HG02973 (cell line): Measurements from ENCODE around the gene KRT6A.
"Not testable (repeated sequence)": the region's sequence is repeated elsewhere in the genome, so short reads cannot be mapped to it uniquely, and the experiment has no call there.

Experiments used
- ATAC-seq: cut with Tn5 transposase; IDR thresholded peaks from one replicate; pipeline ENCODE4 v1.9.1; 2021; ENCODE audit warnings: moderate library complexity; ENCODE audit not compliant: unreplicated experiment

The KRT6A gene

DNA sequence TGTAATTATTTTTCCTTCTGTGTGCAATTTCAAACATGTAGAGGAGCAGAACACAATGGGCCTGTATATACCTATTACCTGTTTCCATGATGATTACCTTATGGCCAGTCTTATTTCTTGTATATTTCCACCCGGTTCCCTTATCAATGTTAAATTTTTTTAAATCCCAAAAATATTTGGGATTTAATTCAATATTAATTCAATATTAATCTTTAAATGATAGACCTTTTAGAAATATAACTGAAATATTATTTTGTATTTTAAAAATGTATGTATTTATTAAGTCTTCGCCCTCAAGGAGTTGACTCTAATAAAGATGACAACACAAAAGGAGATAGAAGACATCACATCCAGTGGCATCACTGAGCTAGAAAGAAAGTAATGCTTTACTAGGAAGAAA, 18.8 kb downstream of the KRT6A start:
- ATAC-seq = no peak

DNA sequence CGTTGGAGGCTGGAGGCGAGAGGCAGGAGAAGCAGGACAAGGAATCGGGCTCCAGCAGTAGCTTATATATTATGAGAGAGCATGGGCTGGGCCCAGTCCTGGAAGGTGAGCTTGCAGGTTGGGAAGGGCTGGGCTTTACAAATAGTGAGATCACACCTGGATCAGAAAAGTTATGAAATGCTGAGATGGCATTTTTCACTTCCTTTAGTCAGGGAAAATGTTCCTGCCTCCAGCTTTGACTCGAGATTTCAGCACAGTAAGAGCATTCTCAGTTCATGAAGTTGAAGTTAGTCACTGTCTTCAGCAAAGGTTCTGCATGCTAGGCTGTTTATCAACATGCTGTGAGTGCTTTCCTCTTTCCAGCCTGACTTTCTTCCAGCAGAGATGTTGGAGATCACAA, 19.3 kb downstream of the KRT6A start, which contains the start of gene KRT6C:
TSS of gene KRT6C (minus strand) at position 38 of the 400 bp plus-strand sequence. CDS start 68 bp downstream, outside the sequence.
- no peak for ATAC-seq

GRCh38 chr12:52469853-52470252, 23.2 kb downstream of the KRT6A start:
- ATAC-seq = no peak

DNA sequence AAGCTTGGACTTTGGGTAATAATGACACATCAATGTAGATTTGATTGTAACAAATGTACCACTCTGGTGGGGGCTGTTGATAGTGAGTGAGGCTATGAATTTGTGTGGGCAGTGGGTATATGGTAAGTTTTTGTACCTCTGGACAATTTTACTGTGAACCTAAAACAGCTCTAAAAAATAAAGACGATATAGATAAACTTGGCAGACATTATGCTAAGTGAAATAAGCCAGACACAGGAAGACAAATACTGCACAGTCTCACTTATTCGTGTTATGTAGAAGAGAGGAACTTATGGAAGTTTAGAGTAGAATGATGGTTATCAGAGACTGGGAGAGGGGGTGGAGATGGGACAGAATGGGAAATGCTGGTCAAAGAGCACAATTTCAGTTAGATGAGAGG, 28.2 kb downstream of the KRT6A start:
- ATAC-seq = no peak

DNA sequence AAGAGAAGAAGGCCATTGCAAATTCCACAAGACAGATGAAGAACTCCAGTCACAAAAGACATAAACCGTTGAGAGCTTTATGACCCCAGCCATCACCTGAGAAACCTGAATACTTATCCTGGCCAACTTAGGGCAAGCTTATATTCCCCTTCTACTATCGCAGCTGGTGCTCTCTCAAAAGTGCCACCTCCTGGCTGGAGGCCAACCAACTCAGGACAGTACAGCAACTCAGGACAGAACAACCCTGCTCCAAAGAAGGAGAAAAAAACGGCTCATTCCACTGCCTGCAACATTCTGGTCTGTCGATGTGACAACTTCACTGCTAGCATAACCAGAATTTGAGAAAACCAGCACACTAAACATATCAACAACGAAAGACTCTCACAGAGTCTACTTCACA, 31.4 kb downstream of the KRT6A start:
- ATAC-seq = no peak

DNA sequence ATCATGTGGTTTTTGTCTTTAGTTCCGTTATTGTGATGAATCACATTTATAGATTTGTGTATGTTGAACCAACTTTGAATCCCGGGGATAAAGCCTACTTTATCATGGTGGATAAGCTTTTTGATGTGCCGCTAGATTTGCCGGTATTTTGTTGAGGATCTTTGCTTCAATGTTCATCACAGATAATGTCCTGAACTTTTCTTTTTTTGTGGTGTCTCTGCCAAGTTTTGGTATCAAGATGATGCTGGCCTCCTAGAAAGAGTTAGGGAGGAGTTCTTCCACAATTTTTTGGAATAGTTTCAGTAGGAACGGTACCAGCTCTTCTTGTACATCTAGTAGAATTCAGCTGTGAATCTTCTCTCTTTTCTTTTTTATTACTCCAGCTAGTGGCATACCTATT, 34.2 kb downstream of the KRT6A start:
- ATAC-seq = no peak

- no peak for ATAC-seq
These were observed 37.2 kb downstream of the KRT6A start for GRCh38 chr12:52455821-52456220.

DNA sequence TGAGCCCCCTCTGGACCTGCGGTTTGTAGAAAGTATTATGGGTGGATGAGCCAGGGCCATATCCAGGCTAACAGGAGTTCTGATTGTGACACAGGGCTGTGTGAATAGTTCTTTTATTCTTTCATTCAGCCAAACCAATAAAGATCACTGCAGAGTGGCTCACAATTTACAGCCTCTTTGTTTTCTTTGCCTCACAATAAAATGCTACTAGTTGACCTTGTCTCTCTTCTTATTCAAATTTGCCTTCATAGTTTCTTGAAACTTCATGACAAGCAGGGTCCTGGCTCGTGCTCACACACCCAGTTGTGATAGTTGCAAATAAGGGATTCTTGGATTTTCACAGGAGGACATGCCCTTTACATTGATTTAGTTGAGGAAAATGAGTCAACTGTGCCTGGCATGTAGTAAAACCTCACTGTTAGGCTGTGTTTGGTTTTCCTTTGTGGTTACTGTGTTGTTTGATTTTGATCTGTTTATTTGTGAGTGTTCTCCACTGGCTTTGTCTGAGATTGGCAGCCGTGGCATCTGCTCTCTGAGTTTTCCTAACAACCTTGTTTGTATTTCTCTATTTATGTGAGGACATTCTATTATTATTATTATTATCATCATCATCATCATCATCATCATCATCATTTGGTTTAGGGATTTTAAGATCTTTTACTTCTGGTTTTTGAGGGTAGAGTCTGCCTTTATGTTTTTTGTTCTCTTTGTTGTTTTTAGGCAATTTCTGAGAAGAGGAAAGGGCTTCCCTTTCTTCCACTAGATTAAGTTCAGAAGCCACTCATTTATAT, 38.5 kb downstream of the KRT6A start:
- no peak for ATAC-seq

DNA sequence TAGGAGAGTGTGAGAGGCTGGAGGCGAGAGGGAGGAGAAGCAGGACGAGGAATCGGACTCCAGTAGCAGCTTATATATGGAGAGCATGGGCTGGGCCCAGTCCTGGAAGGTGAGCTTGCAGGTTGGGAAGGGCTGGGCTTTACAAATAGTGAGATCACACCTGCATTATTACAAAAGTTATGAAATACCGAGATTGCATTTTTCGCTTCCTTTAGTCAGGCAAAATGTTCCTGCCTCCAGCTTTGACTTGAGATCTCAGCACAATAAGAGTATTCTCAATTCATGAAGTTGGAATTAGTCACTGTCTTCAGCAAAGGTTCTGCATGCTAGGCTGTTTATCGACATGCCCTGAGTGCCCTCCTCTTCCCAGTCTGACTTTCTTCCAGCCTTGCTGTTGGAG, 41.0 kb downstream of the KRT6A start, which contains the start of gene KRT6B:
TSS of gene KRT6B (minus strand) at position 46 of the 400 bp plus-strand sequence. CDS start 68 bp downstream, outside the sequence.
- ATAC-seq = no peak

GRCh38 chr12:52448228-52448627, 44.8 kb downstream of the KRT6A start:
- no peak for ATAC-seq

GRCh38 chr12:52447196-52447595, 45.9 kb downstream of the KRT6A start:
- not testable (repeated sequence) for ATAC-seq

GRCh38 chr12:52446367-52447045, 46.6 kb downstream of the KRT6A start:
- ATAC-seq = no peak

DNA sequence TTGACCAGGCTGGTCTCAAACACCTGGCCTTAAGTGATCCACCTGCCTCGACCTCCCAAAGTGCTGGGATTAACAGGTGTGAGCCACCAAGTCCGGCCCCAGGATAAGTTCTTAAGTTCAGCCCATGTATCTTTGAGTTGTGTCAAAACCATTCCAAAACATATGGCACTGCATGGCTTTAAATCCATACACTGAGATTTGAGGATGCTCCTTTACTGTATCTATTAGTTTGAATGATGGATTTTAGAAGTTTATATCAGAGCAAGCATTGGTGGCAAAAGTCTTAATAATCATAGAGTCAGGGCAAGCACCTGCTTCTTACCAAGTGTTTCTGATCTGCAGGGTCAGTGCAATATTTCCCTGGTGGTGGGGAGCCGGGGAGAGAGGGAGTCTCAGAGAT, 47.2 kb downstream of the KRT6A start:
- no peak for ATAC-seq

GRCh38 chr12:52444647-52445595, 48.1 kb downstream of the KRT6A start:
- no peak for ATAC-seq

DNA sequence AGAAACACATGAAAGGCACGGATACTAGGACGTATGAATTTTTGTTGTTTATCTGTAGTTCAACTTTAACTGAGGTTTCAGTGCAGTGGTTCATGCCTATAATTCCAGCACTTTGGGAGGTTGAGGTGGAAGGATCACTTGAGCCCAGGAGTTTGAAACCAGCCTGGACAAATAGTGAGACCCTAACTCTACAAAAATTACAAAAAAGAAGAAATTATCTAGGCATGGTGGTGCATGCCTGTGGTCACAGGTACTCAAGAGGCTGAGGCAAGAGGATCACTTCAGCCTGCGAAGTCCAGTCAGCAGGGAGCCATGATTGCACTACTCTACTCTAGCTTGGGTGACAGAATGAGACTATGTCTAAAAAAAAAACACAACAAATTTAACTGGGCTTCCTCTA, 49.1 kb downstream of the KRT6A start:
- no peak for ATAC-seq

DNA sequence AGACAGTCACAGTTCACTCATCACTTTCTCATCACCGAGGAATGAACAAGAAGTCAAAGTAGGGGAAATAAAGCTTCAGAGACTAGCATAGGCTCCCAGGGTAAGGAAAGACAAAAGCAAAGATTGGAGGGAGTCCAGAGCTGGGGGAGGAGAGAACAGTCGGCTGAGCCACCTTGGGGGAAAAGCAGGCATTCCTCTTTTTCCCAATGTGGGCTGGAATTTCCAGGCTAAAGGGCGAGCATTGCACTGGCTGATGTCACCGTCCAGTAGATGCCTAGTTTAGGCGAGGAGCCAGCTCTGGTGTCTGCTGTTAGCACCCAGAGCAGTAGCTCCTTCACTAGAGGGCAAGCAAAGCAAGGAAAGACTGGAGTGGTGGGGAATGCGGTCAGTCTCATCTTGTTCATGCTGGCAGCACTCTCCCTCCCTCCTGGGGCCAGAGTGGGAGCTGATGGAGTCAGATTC, 50.4 kb downstream of the KRT6A start:
- ATAC-seq = no peak

- ATAC-seq = no peak
These were observed 51.6 kb downstream of the KRT6A start for GRCh38 chr12:52441320-52441911.

DNA sequence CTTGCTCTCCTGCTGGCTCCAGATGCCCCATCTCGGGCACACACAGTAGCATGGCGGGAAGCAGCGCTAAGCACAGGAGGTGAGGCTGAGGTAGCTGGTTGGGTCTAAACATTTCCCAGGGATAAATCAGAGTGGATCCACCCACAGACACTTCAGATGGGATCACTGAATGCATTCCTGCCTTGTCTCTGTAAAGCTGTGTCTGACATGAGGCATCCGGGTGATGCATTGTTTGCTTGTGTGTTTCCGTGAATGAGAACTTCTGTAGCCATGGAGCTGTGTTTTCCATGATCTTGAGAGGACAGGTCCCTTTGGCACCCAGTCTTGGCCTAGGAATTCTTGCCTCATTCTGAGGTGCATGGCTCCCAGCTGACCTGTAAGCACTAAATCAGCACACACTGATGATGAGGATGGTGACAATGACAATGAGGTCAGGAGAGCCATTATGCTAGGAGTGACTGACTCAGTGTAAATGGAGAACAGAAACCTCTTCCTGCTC, 52.2 kb downstream of the KRT6A start:
- no peak for ATAC-seq

DNA sequence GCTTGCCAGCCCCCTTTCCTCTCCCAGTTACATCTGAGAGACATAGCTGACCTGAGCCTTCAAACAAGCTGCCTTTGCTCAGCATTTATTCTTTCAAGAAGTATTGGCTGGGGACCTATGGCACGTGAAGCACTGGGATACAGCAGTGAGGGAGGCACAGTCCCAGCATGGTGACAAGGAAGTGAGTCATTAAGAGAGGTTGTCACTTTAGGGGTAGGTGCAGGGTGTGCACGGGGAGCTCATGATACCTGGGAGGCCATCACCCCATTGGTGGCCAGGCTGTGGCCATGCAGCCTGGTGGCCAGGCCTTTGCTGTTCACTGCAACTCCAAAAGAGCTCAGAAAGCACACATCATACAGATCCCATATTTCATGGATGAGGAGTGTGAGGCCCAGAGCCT, 53.2 kb downstream of the KRT6A start:
- ATAC-seq = no peak

- ATAC-seq = no peak
These were observed 53.6 kb downstream of the KRT6A start for GRCh38 chr12:52439420-52439819.
